Glutamatergic neuron (in vitro differentiated cells): Measurements from ENCODE around the gene FOXF2. TPM values are rescaled to one million over a fixed set of nuclear protein-coding genes. Genes with fewer than 3 reads are reported as not detected.

ENCODE experiments used
- DNase-seq: peaks from one replicate; pipeline ENCODE4 v3.0.0; 2022
- H3K27ac Mint-ChIP-seq: one replicate; pipeline ENCODE4 v1.8.0; 2020; ENCODE audit warnings: mild to moderate bottlenecking, mixed read lengths, inconsistent platforms; ENCODE audit not compliant: unreplicated experiment
- H3K27me3 Mint-ChIP-seq: one replicate; pipeline ENCODE4 v1.8.0; 2020; ENCODE audit warnings: mild to moderate bottlenecking, moderate library complexity, mixed read lengths, inconsistent platforms; ENCODE audit not compliant: unreplicated experiment
- H3K36me3 Mint-ChIP-seq: one replicate; pipeline ENCODE4 v1.8.0; 2020; ENCODE audit warnings: mild to moderate bottlenecking, mixed read lengths, inconsistent platforms; ENCODE audit not compliant: unreplicated experiment
- H3K4me1 Mint-ChIP-seq: one replicate; pipeline ENCODE4 v1.8.0; 2020; ENCODE audit warnings: mild to moderate bottlenecking, low read depth, mixed read lengths, inconsistent platforms; ENCODE audit not compliant: unreplicated experiment
- H3K4me3 Mint-ChIP-seq: one replicate; pipeline ENCODE4 v1.8.0; 2020; ENCODE audit warnings: mild to moderate bottlenecking, mixed read lengths, inconsistent platforms; ENCODE audit not compliant: unreplicated experiment
- H3K9me3 Mint-ChIP-seq: one replicate; pipeline ENCODE4 v1.8.0; 2020; ENCODE audit warnings: mild to moderate bottlenecking, moderate library complexity, mixed read lengths, inconsistent platforms; ENCODE audit not compliant: unreplicated experiment
- total RNA-seq: library from RNA; stranded (reverse); fragmentation: NEBNext Ultra II Directional; extraction: Animal tissue kit (Norgen Biotek cat#: 25700); gene quantifications from one replicate; pipeline ENCODE4 v1.2.1, GENCODE V29; 2021; ENCODE audit not compliant: unreplicated experiment
- TF ChIP-seq, protein P1 (sequence below): fragments of 200-600 bp; sonication (generic); IDR thresholded peaks from one replicate; pipeline ENCODE4 v1.5.0; 2021; ENCODE audit not compliant: partially characterized antibody, unreplicated experiment

Gene FOXF2
- total RNA-seq, 1 donor from 2014 or later, result 0.71 TPM

GRCh38 chr6:1406306-1407072 is 17.1 kb downstream of the FOXF2 start:
- Mint-ChIP-seq H3K4me3 (no peak overlapping the region), H3K9me3 (peaks cover 1% of the 10 kb centered on the region), H3K36me3 (no peaks in the 10 kb centered on the region), H3K27me3 (no peaks in the 10 kb centered on the region), H3K4me1 (no peaks in the 10 kb centered on the region), H3K27ac (no peak overlapping the region)
- no peak for DNase-seq
- TF ChIP-seq, protein P1, sequence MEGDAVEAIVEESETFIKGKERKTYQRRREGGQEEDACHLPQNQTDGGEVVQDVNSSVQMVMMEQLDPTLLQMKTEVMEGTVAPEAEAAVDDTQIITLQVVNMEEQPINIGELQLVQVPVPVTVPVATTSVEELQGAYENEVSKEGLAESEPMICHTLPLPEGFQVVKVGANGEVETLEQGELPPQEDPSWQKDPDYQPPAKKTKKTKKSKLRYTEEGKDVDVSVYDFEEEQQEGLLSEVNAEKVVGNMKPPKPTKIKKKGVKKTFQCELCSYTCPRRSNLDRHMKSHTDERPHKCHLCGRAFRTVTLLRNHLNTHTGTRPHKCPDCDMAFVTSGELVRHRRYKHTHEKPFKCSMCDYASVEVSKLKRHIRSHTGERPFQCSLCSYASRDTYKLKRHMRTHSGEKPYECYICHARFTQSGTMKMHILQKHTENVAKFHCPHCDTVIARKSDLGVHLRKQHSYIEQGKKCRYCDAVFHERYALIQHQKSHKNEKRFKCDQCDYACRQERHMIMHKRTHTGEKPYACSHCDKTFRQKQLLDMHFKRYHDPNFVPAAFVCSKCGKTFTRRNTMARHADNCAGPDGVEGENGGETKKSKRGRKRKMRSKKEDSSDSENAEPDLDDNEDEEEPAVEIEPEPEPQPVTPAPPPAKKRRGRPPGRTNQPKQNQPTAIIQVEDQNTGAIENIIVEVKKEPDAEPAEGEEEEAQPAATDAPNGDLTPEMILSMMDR, result no peak

- Mint-ChIP-seq H3K27ac (no peak overlapping the region), H3K9me3 (peaks cover 1% of the 10 kb centered on the region), H3K27me3 (no peaks in the 10 kb centered on the region), H3K4me1 (no peaks in the 10 kb centered on the region), H3K4me3 (no peak overlapping the region), H3K36me3 (no peaks in the 10 kb centered on the region)
- TF ChIP-seq, protein P1, result no peak
- DNase-seq, result no peak
These were observed 18.2 kb downstream of the FOXF2 start for GRCh38 chr6:1407499-1407990.

GRCh38 chr6:1409774-1410465 is 20.5 kb downstream of the FOXF2 start:
- Mint-ChIP-seq H3K27me3 (no peaks in the 10 kb centered on the region), H3K9me3 (peaks cover 3% of the 10 kb centered on the region), H3K27ac (no peak overlapping the region), H3K4me3 (no peak overlapping the region), H3K4me1 (no peaks in the 10 kb centered on the region), H3K36me3 (no peaks in the 10 kb centered on the region)
- DNase-seq, result no peak
- TF ChIP-seq, protein P1, result no peak

- Mint-ChIP-seq H3K27ac (no peak overlapping the region), H3K36me3 (no peaks in the 10 kb centered on the region), H3K4me3 (no peak overlapping the region), H3K27me3 (peaks cover 4% of the 10 kb centered on the region), H3K4me1 (no peaks in the 10 kb centered on the region), H3K9me3 (peaks cover 3% of the 10 kb centered on the region)
- TF ChIP-seq, protein P1, result no peak
- DNase-seq, result no peak
These were observed 23.5 kb downstream of the FOXF2 start for GRCh38 chr6:1412901-1413300.

GRCh38 chr6:1415416-1416063 is 26.2 kb downstream of the FOXF2 start:
- Mint-ChIP-seq H3K27me3 (peaks cover 4% of the 10 kb centered on the region), H3K27ac (no peak overlapping the region), H3K4me1 (no peaks in the 10 kb centered on the region), H3K9me3 (peaks cover 2% of the 10 kb centered on the region), H3K36me3 (no peaks in the 10 kb centered on the region), H3K4me3 (no peak overlapping the region)
- TF ChIP-seq, protein P1, result no peak
- no peak for DNase-seq
